Erythroblast (primary cell): ENCODE results near the gene SIRT7.

Experiments used
- GATA1 ChIP-seq: IDR thresholded peaks from 2 replicates; pipeline ENCODE4 v1.6.1; 2011; ENCODE audit warnings: low read depth, mild to moderate bottlenecking, control low read depth, low read length, moderate library complexity
- POLR2A ChIP-seq: IDR thresholded peaks from 2 replicates; pipeline ENCODE4 v1.6.1; 2011; ENCODE audit warnings: mild to moderate bottlenecking, low read length

- peak; percentile 19 for TF ChIP-seq POLR2A
- TF ChIP-seq GATA1: no peak
Observed at GRCh38 chr17:81863833-81864768, 53.9 kb downstream of the SIRT7 start.
